Skeletal muscle tissue (tissue), 4 donors: ENCODE data around the gene SFMBT1. TPM values are rescaled to one million over a fixed set of nuclear protein-coding genes. Genes with fewer than 3 reads are reported as not detected.
"Not testable (repeated sequence)": the region's sequence is repeated elsewhere in the genome, so short reads cannot be mapped to it uniquely, and the experiment has no call there.

Source experiments
- H3K27ac ChIP-seq: one replicate; pipeline ENCODE4 v1.7.0; 2013; ENCODE audit warnings: mild to moderate bottlenecking, low read depth, low read length, inconsistent platforms
- H3K27me3 ChIP-seq, 3 donors: one replicate each; pipeline ENCODE4 v1.7.0; 2013; ENCODE audit warnings: low read length in 3 of 3; ENCODE audit not compliant: control insufficient read depth in 3 of 3, insufficient read depth in 3 of 3
- H3K36me3 ChIP-seq, 3 donors: one replicate each; pipeline ENCODE4 v1.7.0; 2013; ENCODE audit warnings: low read length in 3 of 3; ENCODE audit not compliant: control insufficient read depth in 3 of 3, insufficient read depth in 3 of 3
- H3K4me1 ChIP-seq, 3 donors: one replicate each; pipeline ENCODE4 v1.7.0; 2013; ENCODE audit warnings: low read length in 3 of 3, mild to moderate bottlenecking in 3 of 3; ENCODE audit not compliant: control insufficient read depth in 3 of 3, insufficient read depth in 3 of 3
- H3K4me3 ChIP-seq, 3 donors: one replicate each; pipeline ENCODE4 v1.7.0; 2013; ENCODE audit warnings: low read length in 3 of 3
- H3K9ac ChIP-seq, 3 donors: one replicate each; pipeline ENCODE4 v1.7.0; 2013; ENCODE audit warnings: low read length in 3 of 3, mild to moderate bottlenecking in 3 of 3, moderate library complexity in 2 of 3, low read depth in 1 of 3
- H3K9me3 ChIP-seq, 3 donors: one replicate each; pipeline ENCODE4 v1.7.0; 2013; ENCODE audit warnings: low read length in 3 of 3; ENCODE audit not compliant: control insufficient read depth in 3 of 3
- total RNA-seq: library from RNA; depleted of rRNA; stranded (reverse); fragments of >200 nt; gene quantifications from one replicate; pipeline ENCODE4 v1.2.3, GENCODE V29; 2014
- donor health status: Osteomylitis.

The SFMBT1 gene
- total RNA-seq, 1 donor from 2014 or later, result 11.0 TPM

- H3K4me3 ChIP-seq, result no peak overlapping the region
- no peaks in the 10 kb centered on the region for H3K27me3 ChIP-seq
- no peak overlapping the region for H3K27ac ChIP-seq
- H3K9me3 ChIP-seq, result no peaks in the 10 kb centered on the region
- no peaks in the 10 kb centered on the region for H3K36me3 ChIP-seq
- no peak overlapping the region for H3K9ac ChIP-seq
- H3K4me1 ChIP-seq, result peaks cover 4 to 7% (median 5%) of the 10 kb centered on the region in 3 donors
Observed at GRCh38 chr3:53039376-53039752, 6.5 kb downstream of the SFMBT1 start.

GRCh38 chr3:53038679-53039375 is 7.0 kb downstream of the SFMBT1 start:
- no peaks in the 10 kb centered on the region for H3K36me3 ChIP-seq
- no peak overlapping the region for H3K4me3 ChIP-seq
- H3K4me1 ChIP-seq, result peaks cover 2 to 5% (median 5%) of the 10 kb centered on the region in 3 donors
- no peaks in the 10 kb centered on the region for H3K9me3 ChIP-seq
- no peak overlapping the region for H3K27ac ChIP-seq
- no peaks in the 10 kb centered on the region for H3K27me3 ChIP-seq
- H3K9ac ChIP-seq, result no peak overlapping the region

- no peaks in the 10 kb centered on the region for H3K36me3 ChIP-seq
Observed at GRCh38 chr3:53035825-53036619, 9.9 kb downstream of the SFMBT1 start.

GRCh38 chr3:53035018-53035417 is 10.9 kb downstream of the SFMBT1 start:
- not testable (repeated sequence) for H3K9me3 ChIP-seq, H3K4me1 ChIP-seq, H3K27ac ChIP-seq, H3K36me3 ChIP-seq, H3K27me3 ChIP-seq, H3K9ac ChIP-seq, H3K4me3 ChIP-seq

More at GRCh38 chr3:53035825-53036619, 9.9 kb downstream of the SFMBT1 start:
- H3K9me3 ChIP-seq, result no peaks in the 10 kb centered on the region
- no peak overlapping the region for H3K9ac ChIP-seq
- H3K27me3 ChIP-seq, result no peaks in the 10 kb centered on the region
- H3K27ac ChIP-seq, result no peak overlapping the region
- H3K4me3 ChIP-seq, result no peak overlapping the region
- peaks cover 2 to 5% (median 5%) of the 10 kb centered on the region in 3 donors for H3K4me1 ChIP-seq

GRCh38 chr3:53034411-53034810 is 11.5 kb downstream of the SFMBT1 start:
- H3K4me1 ChIP-seq, H3K27me3 ChIP-seq, H3K4me3 ChIP-seq, H3K9me3 ChIP-seq, H3K27ac ChIP-seq, H3K36me3 ChIP-seq, H3K9ac ChIP-seq: not testable (repeated sequence)

GRCh38 chr3:53032609-53033008 is 13.3 kb downstream of the SFMBT1 start:
- H3K9me3 ChIP-seq, result no peaks in the 10 kb centered on the region
- H3K27ac ChIP-seq, result no peak overlapping the region
- no peaks in the 10 kb centered on the region for H3K27me3 ChIP-seq
- H3K9ac ChIP-seq, result no peak overlapping the region
- peaks cover 0 to 4% (median 4%) of the 10 kb centered on the region in 3 donors for H3K4me1 ChIP-seq
- H3K4me3 ChIP-seq, result no peak overlapping the region
- no peaks in the 10 kb centered on the region for H3K36me3 ChIP-seq

GRCh38 chr3:53030619-53031449 is 15.0 kb downstream of the SFMBT1 start:
- no peaks in the 10 kb centered on the region for H3K27me3 ChIP-seq
- H3K36me3 ChIP-seq, result no peaks in the 10 kb centered on the region
- no peak overlapping the region for H3K9ac ChIP-seq
- no peaks in the 10 kb centered on the region for H3K9me3 ChIP-seq
- no peak overlapping the region for H3K27ac ChIP-seq
- peaks cover 0 to 9% (median 8%) of the 10 kb centered on the region in 3 donors for H3K4me1 ChIP-seq
- no peak overlapping the region for H3K4me3 ChIP-seq

- Histone ChIP-seq H3K9me3 (no peaks in the 10 kb centered on the region), H3K4me3 (no peak overlapping the region), H3K36me3 (no peaks in the 10 kb centered on the region), H3K4me1 (peaks cover 0 to 14% (median 8%) of the 10 kb centered on the region in 3 donors), H3K27ac (no peak overlapping the region), H3K9ac (no peak overlapping the region), H3K27me3 (no peaks in the 10 kb centered on the region)
Observed at GRCh38 chr3:53028641-53029040, 17.2 kb downstream of the SFMBT1 start.

GRCh38 chr3:53027254-53027844 is 18.5 kb downstream of the SFMBT1 start:
- Histone ChIP-seq H3K36me3 (no peaks in the 10 kb centered on the region), H3K4me3 (no peak overlapping the region), H3K4me1 (peaks cover 0 to 14% (median 8%) of the 10 kb centered on the region in 3 donors), H3K27ac (no peak overlapping the region), H3K9ac (no peak overlapping the region), H3K9me3 (no peaks in the 10 kb centered on the region), H3K27me3 (no peaks in the 10 kb centered on the region)
